Suppressor macrophage (primary cell): ENCODE results near the gene OSBPL1A.
A peak's percentile ranks its signal among the peaks of the same experiment; 100 is the strongest.

Experiments
- DNase-seq, 4 experiments: peaks; one replicate each; pipeline ENCODE4 v3.0.0-alpha.2; 2020 to 2022

OSBPL1A gene

DNA sequence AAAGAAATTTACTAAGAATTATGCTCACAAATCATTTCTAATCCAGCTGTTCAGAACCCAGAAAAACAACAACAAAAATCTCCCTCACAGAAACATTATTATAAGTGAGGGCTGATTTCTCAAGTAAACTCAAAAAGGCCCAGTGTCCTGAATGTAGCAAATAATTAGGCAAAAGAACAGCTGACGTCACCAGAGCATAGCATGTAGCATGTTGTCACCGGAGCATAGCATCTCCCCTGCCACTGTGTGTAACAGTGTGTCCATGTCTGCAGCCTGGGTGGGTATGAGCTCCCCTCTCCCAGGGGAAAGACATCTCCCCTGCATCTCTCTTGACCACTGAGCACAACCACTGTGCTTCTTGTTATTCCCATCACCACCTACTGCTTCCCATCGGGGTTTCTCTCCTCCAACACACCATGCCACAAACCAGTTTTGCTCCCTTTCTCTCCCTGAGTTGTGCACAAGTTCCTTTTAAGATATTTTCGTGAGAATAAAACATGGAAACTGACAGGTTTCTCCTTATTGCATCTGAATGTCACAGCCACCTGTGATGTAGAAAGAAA lies 132.0 kb downstream of the OSBPL1A start:
- no peak for DNase-seq

DNA sequence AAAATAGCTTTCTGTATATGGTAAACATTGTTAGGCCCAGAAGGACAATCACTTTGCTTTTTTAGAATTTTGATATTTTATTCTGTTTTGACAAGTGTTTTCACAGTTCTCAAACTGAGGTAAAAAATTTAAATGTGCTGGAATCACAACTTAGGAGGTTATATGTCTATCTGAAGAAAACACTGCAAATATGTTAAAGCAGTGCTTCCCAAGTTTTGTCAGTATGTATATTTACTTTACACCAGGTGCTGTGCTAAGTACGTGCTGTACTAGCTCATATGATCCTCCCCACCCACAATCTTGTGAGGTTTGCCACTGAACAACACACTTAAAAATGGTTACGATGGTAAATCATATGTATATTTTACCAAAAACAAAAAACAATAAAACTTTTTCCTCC lies 134.6 kb downstream of the OSBPL1A start:
- no peak for DNase-seq

DNA sequence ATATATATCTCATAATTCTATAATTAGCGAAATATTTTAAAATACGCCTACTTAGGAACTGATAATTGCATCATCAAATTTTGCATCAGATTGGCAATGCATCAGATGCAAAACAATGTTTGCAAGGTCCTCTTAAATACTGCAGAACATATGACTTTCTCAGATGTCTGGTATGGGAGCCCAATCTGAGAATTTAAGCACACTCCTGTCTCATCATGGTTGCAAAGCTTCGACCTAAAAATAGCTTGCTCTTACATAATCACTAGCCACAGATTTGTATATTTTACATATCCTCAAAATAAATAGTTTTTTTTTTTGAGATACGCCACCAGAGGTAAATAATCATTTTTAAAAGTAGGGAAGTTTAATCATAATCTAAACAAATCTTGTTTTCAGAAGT lies 135.5 kb downstream of the OSBPL1A start:
- DNase-seq, result peak in 3 of 4 experiments; percentile 10 to 26 (median 23)

DNA sequence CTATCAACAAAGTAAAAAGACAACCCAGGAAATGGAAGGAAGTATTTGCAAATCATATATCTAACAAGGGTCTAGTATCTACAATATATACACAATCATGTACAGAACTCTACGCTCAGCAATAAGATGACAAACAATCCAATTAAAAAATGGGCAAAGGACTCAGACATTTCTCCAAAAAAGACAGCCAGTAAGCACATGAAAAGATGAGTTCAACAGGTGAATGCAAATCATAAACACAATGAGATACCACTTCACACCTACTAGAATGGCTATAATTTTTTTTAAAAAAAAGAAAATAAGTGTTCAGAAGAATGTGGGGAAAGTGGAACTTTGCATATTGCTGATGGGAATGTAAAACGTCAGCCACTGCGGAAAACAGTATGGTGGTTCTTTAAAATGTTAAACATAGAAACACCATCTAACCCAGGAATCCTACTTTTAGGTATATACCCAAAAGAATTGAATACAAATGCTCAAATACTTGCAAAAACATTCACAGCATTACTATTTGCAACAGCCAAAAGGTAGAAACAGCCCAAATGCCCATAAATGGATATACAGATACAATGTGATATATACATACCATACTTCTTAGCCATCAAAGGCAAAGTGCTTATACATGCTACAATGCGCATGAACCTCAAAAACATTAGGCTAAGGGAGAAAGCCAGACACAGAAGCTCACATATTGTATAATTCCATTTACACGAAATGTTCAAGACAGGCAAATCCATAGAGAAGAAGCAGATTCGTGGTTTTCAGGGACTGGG lies 137.6 kb downstream of the OSBPL1A start:
- no peak for DNase-seq

DNA sequence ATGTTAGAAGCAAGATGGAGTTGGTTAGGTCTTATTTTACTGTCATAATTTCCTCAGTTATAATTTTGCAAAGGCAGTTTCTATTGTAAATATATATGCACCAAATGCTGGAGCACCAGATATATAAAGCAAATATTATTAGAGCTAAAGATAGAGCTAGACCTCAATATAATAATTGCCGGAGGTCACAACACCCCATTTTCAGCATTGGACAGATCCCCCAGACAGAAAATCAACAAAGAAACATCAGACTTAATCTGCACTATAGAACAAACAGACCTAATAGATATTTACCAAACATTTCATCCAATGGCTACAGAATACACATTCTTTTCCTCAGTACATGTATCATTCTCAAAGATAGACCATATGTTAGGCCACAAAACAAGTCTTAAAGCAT lies 143.6 kb downstream of the OSBPL1A start:
- DNase-seq, result no peak

DNA sequence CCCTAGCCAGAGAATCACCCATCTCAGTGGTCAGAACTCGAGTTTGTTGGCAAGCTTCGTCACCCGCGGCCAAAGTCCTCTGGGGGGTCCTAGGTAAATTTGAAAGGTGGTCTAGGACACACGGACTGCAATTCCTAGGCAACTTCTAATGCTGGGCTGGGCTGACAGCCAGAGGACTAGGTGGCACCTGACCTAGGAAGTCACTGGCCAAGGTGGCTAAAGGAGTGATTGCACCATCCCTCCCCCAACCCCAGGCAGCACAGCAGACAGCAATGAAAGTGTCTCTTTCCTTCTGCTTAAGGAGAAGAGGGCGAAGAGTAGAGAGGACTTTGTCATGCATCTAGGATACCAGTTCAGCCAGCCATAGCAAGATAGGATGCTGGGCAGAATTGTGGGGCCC lies 147.9 kb downstream of the OSBPL1A start:
- no peak for DNase-seq

DNA sequence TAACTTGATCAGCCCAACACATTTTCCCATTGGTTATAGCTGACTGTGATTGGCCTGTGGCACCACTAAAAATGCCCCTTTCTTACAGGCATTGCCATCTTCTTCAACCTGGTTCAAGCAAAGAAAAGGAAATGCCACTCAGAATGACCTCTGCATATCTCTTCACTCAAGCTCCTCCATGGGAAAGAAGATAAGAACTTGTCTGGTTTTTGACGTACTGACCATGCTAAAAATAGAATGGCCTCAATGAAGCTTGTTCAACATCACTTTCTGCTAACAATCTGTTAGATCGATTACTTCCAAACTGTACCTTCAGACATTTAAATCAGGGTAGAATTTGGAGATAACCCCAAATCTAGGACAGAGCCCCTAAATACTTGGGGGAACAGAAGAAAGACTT lies 149.3 kb downstream of the OSBPL1A start:
- no peak for DNase-seq

DNA sequence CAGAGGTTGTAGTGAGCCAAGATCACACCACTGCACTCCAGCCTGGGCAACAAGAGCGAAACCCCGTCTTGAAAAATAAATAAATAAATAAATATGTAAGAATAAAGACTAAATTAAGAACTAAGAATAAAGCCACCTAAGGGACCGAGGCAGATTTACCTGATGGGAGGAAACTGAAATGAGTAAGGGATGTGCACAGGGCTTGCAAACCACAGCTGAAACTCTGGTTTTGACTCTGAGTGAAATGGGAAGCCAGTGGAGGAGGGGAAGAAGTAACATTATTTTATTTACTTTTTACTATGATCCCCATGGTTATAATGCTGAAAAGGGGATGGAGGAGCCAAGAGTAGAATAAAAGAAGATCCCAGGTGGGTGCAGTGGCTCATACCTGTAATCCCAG lies 151.5 kb downstream of the OSBPL1A start:
- DNase-seq, result no peak

DNA sequence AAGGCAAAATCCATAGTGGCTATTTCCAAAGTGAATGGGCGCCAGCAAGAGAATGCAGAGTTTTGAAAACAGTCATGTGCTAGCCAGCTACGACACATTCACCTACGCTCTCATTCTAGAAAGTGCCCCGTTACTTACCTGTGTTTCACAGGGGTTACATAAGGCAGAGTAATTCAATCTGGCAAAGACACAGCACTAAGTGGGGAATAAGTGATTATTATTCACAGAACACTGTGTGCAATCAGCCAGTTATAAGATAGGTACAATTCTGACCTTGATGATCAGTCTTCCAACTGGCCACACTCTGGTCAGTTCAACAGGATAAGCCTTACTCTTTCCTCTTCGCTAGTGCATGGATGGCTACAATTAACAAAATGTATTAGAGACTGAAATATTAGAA lies 152.9 kb downstream of the OSBPL1A start:
- DNase-seq, result no peak

DNA sequence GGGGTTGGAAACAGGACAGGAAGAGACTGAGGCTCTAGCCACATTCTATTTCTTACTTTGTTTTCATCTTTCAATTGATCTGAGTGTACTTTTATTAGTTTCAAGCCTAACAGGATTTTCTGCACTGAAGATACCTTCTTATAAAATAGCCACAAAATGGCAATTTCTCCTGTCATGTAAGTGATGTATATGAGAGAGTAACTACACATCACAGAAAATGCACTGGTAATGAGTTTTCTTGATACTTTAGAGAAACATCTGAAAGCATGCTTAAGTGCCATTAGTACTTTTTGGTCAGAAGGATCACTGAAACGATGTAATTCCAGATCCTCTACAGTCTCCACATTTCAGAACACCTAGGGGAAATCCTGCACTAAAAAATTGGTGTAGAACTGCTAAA lies 153.9 kb downstream of the OSBPL1A start:
- no peak for DNase-seq

DNA sequence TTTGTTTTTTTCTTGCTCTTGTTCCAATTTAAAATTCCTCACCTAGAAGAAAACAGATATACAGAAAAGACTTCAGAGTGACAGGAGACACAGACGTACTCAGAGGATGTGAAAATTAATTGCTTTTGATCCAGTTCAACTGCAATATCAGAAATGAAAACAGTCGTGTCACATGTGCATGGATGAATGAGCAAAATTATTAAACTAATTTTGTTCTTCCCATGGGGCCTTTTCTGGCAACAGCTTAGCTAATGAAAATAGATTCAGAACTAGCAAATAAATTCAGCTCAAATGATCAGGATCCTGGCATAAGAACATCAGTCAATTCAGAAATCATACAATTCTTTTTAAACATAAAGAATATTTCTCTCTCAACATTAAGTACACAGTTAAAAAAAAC lies 158.3 kb downstream of the OSBPL1A start:
- no peak for DNase-seq

DNA sequence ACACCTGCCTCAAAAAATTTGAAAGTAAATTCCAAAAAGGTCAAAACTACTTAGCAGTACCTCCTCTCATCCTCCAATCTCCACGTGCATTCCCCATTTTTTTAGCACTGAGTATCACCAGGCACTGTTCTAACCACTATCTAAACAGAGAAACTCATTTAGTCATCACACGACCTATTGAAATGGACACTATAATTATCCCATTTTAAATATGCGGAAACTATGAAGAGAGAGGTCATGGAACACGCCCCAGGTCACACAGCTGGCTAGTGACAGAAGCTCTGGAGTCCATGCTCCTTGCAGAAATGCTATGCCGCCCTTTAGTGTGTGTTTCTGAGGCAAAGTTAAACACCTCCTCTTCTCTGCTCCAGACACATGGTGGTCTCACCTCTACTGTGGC lies 159.2 kb downstream of the OSBPL1A start:
- no peak for DNase-seq

DNA sequence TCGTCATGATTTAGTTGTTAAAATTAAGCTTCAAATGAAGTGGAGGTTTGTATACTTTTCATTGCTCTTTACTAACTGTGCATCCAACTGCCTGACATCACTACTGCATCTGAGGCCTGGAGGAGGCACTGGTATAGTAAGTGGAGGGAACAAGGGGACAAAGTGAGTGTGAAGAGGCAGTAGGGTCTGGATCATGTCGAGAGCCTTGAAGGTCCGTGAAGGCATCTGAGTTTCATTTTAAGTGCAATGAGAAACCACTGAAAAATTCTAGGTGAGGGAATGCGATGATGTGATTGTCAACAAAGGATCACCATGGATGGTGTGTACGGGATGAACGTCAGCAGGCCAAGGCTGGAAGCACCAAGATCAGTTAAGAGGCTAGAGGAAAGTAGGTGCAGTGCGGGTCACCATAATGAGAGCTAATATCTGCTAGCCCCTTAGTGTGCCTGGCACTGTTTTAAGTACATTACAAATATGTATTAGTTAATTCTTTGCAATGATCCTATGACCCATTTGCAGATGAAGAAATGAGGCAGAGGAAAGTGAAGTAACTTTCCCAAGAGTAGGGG lies 162.7 kb downstream of the OSBPL1A start:
- DNase-seq, result peak in 1 of 4 experiments; percentile 5

DNA sequence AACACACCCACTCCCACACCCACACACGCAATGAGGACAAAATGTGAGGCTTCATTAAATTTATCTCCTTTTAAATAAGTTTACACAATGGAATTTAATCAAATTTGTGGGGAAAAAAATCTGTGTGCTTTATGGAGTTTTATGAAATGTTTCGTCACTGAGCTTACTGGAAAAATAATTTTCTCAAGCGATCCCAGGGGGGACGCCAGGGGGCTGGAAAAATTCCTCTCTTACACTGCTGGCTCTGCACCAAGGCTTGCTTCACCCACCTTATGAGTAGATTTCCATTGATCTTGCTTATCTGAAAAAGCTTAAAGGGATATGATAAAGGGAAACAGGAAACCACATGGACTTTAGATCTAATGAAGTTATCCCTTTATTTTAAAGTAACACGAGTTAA lies 163.3 kb downstream of the OSBPL1A start:
- DNase-seq, result no peak

DNA sequence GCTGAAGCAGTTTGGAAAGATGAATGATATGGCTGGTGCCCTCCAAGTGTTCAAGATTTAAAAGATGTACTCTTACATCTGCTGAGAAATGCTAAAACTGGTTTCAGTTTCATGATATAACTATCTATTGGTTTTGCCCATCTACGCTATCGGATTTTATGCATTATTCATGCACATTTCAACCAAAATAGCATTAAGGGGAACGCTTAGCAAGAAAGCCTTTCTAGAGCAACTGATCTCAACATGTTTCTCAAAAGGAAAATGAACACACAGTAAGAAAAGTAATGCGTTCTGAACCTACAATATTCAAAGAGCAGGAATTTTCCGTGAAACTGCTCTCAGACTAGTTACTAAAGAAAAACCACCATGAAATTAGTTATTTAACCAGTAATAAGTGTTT lies 164.8 kb downstream of the OSBPL1A start:
- no peak for DNase-seq

DNA sequence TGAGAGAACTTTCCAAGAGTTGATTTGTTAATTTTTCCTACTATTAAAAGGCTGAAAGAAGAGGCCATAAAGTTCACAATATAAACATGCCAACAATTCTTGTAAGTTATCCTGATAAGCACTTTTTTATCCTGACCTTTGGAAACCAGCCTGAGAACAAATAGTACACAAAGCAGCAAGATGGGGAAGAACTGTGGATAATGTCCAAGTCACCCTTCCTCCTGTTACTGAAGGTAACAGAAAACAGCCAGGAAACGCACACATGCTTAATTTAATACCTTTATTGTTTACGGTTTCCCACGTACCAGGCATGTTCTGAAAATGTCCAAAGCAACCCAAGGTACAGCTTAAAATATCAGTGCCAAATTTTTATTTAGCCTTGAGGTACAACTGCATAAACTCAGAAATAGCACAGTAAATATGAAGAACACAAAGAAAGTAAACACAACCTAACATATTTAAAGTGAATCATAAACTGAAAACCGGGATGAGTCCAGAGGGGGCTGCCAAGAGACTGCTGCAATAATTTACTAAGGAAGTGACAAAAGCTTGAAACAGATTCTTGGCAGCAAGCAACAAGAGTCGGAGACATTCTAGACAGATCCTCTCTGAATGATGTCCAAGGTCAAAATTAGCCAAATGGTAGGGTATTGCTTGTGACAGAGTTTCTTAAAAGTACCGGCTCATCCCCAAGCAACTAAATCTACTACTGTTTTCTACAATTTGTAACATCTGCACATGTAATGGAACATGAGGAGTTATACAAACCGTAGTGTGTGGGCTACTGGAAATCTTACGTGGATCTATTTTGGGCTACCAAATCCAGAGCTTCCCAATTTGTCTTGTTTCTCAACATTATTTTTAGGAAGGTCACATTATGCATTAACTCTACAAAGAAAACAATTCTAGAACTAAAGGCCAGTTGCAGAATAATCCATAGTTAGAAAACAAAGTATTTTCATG lies 165.6 kb downstream of the OSBPL1A start:
- peak in 1 of 4 experiments; percentile 5 for DNase-seq

DNA sequence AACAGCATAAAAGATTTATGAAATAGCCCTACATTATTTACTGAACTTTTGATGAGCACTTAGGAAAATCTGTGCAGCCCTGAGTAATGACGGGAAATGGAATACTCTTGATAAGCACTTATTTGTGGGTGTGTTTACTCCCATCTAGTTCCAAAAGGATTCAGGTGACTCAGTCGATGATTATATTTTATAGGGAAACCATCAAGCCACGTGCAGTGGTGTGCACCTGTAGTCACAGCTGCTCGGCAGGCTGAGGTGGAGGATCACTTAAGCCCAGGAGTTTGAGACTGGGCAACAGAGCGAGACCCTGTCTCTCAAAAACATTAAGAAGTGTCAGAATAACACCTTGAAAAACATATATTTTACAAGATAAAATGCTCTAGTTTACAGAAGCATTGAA lies 166.9 kb downstream of the OSBPL1A start:
- DNase-seq, result no peak

DNA sequence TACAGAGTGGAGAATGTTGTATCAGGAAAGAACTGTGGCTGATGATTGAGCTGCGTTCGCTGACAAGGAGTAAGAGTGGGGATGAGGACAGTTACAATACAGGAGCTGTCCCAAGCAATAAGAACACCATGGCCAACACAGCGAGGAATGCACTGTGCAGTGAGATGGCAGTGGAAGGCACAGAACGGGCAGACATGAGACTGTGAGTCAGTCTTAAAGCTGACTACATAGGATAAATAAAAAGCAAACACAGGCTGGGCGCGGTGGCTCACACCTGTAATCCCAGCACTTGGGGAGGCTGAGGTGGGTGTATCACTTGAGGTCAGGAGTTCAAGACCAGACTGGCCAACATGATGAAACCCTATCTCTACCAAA lies 169.0 kb downstream of the OSBPL1A start:
- no peak for DNase-seq

DNA sequence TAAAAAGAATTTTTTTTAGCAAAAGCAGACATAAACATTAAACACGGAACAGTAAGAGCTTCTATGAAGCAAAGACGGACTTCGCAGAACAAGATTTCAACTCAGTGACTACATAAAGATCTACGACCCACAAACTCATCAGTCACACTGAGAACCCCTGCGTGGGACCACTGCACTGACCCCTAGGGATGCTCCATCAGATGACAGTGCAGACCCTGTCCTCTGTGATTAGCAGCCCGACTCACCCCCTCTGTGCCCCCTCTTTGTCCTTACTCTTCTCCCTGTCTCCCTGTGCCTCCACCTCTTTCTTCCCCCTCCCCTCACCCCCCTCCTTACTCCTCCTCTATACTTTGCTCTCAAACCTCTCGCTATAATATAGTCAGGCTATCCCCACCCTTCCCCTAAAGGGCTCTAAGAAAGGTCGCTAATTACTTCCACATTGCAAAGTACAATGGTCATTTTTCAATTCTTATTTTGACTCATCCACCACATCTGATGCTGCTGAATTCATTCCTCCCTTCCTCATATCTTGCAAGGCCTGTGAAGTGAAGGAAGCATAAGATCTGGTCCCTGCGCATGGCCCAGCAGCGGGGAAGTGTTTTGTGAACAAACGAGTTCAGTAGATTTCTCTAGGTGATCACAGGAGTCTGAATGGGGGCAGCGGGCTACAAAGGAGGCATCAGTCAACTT lies 169.5 kb downstream of the OSBPL1A start:
- peak in 1 of 4 experiments; percentile 11 for DNase-seq

DNA sequence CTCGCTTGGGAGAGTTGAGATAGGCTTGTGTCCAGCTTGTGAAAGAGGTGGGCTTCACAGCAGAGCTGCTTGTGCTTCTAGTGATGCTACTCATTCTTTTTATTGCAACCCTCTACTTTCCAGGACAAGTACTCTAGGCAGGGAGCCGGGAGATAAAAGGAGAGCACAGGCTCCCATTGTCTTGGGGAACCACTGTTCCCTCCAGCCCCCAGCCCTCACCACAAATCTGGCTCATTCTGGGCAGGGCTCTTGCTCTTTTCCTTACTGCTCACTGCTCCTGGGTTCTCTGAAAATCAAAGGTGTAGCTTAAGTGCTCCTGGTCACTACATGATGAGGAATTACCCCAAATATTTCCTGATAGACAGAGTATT lies 177.3 kb downstream of the OSBPL1A start:
- DNase-seq, result no peak

DNA sequence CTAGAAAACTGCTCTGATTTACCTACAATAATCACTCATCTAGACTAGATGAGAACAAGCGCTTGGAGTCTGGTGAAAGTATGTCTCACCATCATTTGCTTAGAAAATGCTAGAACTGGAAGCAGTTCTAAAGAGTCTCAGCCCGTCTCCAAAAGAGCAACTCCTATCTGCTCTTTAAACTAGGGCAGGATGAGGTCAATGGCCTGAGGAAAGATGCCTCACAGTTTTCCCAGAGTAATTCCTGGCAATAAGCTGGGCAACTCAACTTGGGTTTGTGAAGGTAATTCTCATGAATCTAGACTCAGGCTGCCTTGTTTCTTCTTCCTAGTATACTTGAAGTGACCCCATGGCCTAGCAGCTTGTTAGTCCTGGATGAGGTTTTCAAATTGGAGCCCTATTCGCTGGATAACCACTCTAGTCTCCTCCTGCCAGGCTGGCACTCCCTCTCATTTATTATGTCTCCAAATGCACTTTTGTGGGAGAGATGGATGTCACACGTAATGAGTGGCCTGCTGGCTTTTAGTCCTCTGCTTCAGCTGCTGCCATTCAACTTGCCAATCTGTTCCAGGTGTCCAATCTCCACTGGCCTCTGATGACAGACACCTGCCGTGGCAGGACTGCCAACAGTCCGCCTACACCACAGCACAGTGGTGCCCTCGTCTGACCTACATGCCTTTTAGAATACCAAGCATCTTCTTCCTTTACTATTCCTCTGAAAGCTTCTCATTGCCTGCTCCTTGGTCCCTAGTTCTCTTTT lies 177.9 kb downstream of the OSBPL1A start:
- no peak for DNase-seq

DNA sequence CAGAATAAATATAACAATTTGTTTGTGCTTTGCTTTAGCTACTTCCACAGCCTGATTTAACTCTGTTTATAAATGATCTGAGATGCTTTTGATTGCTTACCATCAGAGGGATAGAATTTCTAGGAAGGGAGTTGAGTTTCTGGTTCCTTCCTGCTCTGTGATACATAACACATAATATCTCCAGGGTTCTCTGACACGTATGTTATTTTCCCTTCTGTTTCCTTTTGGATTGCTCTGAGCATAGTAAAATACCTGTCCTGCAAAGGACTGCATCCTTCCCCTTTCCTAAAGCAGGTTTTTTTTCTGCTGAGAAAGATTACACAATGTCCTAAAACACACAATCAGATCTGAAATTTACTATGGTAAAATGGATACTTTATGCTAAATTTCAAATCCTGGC lies 182.7 kb downstream of the OSBPL1A start:
- DNase-seq, result no peak
